OCI-LY1 (cell line): ENCODE data around the gene GPR15.

Experiments
- H2AFZ ChIP-seq: fragments of 200-600 bp; sonication (generic), shearing (Covaris generic); 2 replicates; pipeline ENCODE4 v1.6.0; 2014; ENCODE audit warnings: antibody characterized with exemption, mild to moderate bottlenecking, low read length
- H3F3A ChIP-seq: fragments of 200-600 bp; sonication (generic), shearing (Covaris generic); 2 replicates; pipeline ENCODE4 v1.6.0; 2014; ENCODE audit warnings: mild to moderate bottlenecking, antibody characterized with exemption, low read length, moderate library complexity; ENCODE audit not compliant: insufficient read depth
- H3K27ac ChIP-seq: fragments of 200-600 bp; sonication (generic); 2 replicates; pipeline ENCODE4 v1.5.1; 2014; ENCODE audit warnings: low read length, mixed run types, mild to moderate bottlenecking, low read depth; ENCODE audit not compliant: poor library complexity, severe bottlenecking
- H3K27me3 ChIP-seq: fragments of 200-600 bp; sonication (generic); 2 replicates; pipeline ENCODE4 v1.6.0; 2014; ENCODE audit warnings: antibody characterized with exemption, mild to moderate bottlenecking, low read length, moderate library complexity; ENCODE audit not compliant: insufficient read depth
- H3K36me3 ChIP-seq: fragments of 200-600 bp; sonication (generic); 2 replicates; pipeline ENCODE4 v1.6.1; 2014; ENCODE audit warnings: mild to moderate bottlenecking, antibody characterized with exemption, low read length, moderate library complexity, mixed read lengths; ENCODE audit not compliant: insufficient read depth
- H3K4me1 ChIP-seq: fragments of 200-600 bp; sonication (generic); 2 replicates; pipeline ENCODE4 v1.5.1; 2014; ENCODE audit warnings: mild to moderate bottlenecking, low read length, moderate library complexity; ENCODE audit not compliant: insufficient read depth, severe bottlenecking
- H3K4me2 ChIP-seq: fragments of 200-600 bp; sonication (generic), shearing (Covaris generic); 2 replicates; pipeline ENCODE4 v1.6.1; 2014; ENCODE audit warnings: low read length
- H3K4me3 ChIP-seq: fragments of 200-600 bp; sonication (generic); 2 replicates; pipeline ENCODE4 v1.5.1; 2014; ENCODE audit warnings: low read length, low read depth, mild to moderate bottlenecking, mixed read lengths; ENCODE audit not compliant: poor library complexity, severe bottlenecking
- H3K79me2 ChIP-seq: fragments of 200-600 bp; shearing (Covaris generic); 2 replicates; pipeline ENCODE4 v1.6.1; 2016; ENCODE audit warnings: mixed run types, low read length, mixed read lengths; ENCODE audit not compliant: insufficient read depth
- H3K9ac ChIP-seq: fragments of 200-600 bp; sonication (generic), shearing (Covaris generic); 2 replicates; pipeline ENCODE4 v1.6.1; 2014; ENCODE audit warnings: mild to moderate bottlenecking, low read length, mixed read lengths
- H3K9me2 ChIP-seq: fragments of 200-600 bp; sonication (generic), shearing (Covaris generic); 2 replicates; pipeline ENCODE4 v1.6.1; 2014; ENCODE audit warnings: low read depth, mild to moderate bottlenecking, low read length, mixed read lengths
- H3K9me3 ChIP-seq: fragments of 200-600 bp; shearing (Covaris generic); 2 replicates; pipeline ENCODE4 v1.6.1; 2014; ENCODE audit warnings: low read length, mixed read lengths
- H4K20me1 ChIP-seq: fragments of 200-600 bp; sonication (generic), shearing (Covaris generic); 2 replicates; pipeline ENCODE4 v1.6.0; 2016; ENCODE audit warnings: mild to moderate bottlenecking, low read length; ENCODE audit not compliant: insufficient read depth
- CTCF ChIP-seq: fragments of 200-600 bp; sonication (generic), shearing (Covaris generic); IDR thresholded peaks from 2 replicates; pipeline ENCODE4 v1.5.1; 2017; ENCODE audit warnings: mild to moderate bottlenecking, antibody characterized with exemption, low read length, moderate library complexity, mixed read lengths
- EZH2 ChIP-seq: fragments of 200-600 bp; sonication (generic), shearing (Covaris generic); IDR thresholded peaks from 2 replicates; pipeline ENCODE4 v1.8.0; 2017; ENCODE audit warnings: borderline replicate concordance, mixed run types, mild to moderate bottlenecking, antibody characterized with exemption, low read length, moderate library complexity, mixed read lengths

GPR15 gene

DNA sequence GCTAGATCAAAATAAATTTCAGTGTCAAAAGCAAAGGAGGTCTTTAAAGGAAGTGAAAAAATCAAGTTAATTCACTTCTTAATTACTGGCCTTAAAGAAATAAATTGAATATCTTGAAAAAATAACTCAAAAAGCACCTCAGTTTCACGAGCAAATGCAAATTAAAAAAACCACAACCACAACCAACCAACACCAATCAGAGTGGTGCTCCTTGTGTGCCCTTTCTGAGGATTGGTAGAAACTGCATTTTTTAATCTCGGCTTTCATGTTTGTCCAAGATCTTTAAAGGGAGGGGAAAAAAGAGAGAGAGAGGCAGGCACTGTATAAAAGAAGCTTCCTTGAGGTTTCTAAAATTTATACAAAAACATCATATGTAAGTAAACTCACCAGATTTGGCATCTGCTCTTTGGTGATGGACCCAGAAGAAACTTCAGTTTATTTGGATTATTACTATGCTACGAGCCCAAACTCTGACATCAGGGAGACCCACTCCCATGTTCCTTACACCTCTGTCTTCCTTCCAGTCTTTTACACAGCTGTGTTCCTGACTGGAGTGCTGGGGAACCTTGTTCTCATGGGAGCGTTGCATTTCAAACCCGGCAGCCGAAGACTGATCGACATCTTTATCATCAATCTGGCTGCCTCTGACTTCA, at the start of gene GPR15:
Gene GPR15, plus strand, starts transcription at position 357 of the 653 bp plus-strand sequence. Its CDS starts 56 bp downstream, at position 413.
- H3K4me1 ChIP-seq, result peaks cover 41% of the 10 kb centered on the region
- H3F3A ChIP-seq, result no peaks in the 10 kb centered on the region
- no peak within 1 kb of the TSS for H3K9ac ChIP-seq
- no peak within 1 kb of the TSS for H3K4me2 ChIP-seq
- no peaks in the 10 kb centered on the region for H3K9me3 ChIP-seq
- no peaks in the 10 kb centered on the region for H3K27me3 ChIP-seq
- no peaks in the 10 kb centered on the region for H4K20me1 ChIP-seq
- no peak within 1 kb of the TSS for H3K4me3 ChIP-seq
- no peak within 1 kb of the TSS for H2AFZ ChIP-seq
- H3K9me2 ChIP-seq, result no peaks in the 10 kb centered on the region
- TF ChIP-seq CTCF, result no peak
- no peak for TF ChIP-seq EZH2
- no peaks in the 10 kb centered on the region for H3K36me3 ChIP-seq
- no peaks in the 10 kb centered on the region for H3K79me2 ChIP-seq
- H3K27ac ChIP-seq, result no peak within 1 kb of the TSS

GRCh38 chr3:98482717-98483482, 48.9 kb upstream of the GPR15 start:
- Histone ChIP-seq H2AFZ (no peak overlapping the region), H4K20me1 (no peaks in the 10 kb centered on the region), H3K9me2 (no peaks in the 10 kb centered on the region), H3F3A (no peaks in the 10 kb centered on the region), H3K27me3 (no peaks in the 10 kb centered on the region), H3K9ac (no peak overlapping the region), H3K4me1 (no peaks in the 10 kb centered on the region), H3K36me3 (no peaks in the 10 kb centered on the region), H3K27ac (no peak overlapping the region), H3K4me3 (no peak overlapping the region), H3K9me3 (no peaks in the 10 kb centered on the region), H3K4me2 (no peak overlapping the region), H3K79me2 (no peaks in the 10 kb centered on the region)
- TF ChIP-seq CTCF, result no peak
- no peak for TF ChIP-seq EZH2

- Histone ChIP-seq H4K20me1 (no peaks in the 10 kb centered on the region), H3K79me2 (no peaks in the 10 kb centered on the region), H2AFZ (no peak overlapping the region), H3K4me3 (no peak overlapping the region), H3K4me1 (no peaks in the 10 kb centered on the region), H3K36me3 (no peaks in the 10 kb centered on the region), H3K27ac (no peak overlapping the region), H3K9me2 (no peaks in the 10 kb centered on the region), H3K27me3 (no peaks in the 10 kb centered on the region), H3K9ac (no peak overlapping the region), H3F3A (no peaks in the 10 kb centered on the region), H3K9me3 (no peaks in the 10 kb centered on the region), H3K4me2 (no peak overlapping the region)
- TF ChIP-seq EZH2, result no peak
- TF ChIP-seq CTCF, result no peak
These were observed 48.2 kb upstream of the GPR15 start for GRCh38 chr3:98483626-98484025.
